BLaER1 treated with 17β-estradiol and CSF1 and Interleukin-3, amounts not matched to agents 10 nM and 100 nM (cell line): ENCODE measurements around the gene FTO.
"Not testable (repeated sequence)": the region's sequence is repeated elsewhere in the genome, so short reads cannot be mapped to it uniquely, and the experiment has no call there.

ENCODE experiments used
- H3K27ac ChIP-seq, 11 experiments: shearing (Covaris generic); formaldehyde crosslinking; 2 replicates each; pipeline ENCODE4 v1.8.1; 2022
- H3K27me3 ChIP-seq, 11 experiments: shearing (Covaris generic); formaldehyde crosslinking; 2 replicates each; pipeline ENCODE4 v1.8.1; 2022
- H3K36me3 ChIP-seq, 11 experiments: shearing (Covaris generic); formaldehyde crosslinking; 2 replicates each; pipeline ENCODE4 v1.8.1; 2022
- H3K4me1 ChIP-seq, 10 experiments: shearing (Covaris generic); formaldehyde crosslinking; 2 replicates each; pipeline ENCODE4 v1.8.1; 2022
- H3K4me2 ChIP-seq, 11 experiments: shearing (Covaris generic); formaldehyde crosslinking; 2 replicates each; pipeline ENCODE4 v1.8.1; 2022
- H3K4me3 ChIP-seq, 10 experiments: shearing (Covaris generic); formaldehyde crosslinking; 2 replicates each; pipeline ENCODE4 v1.8.1; 2022
- H3K9ac ChIP-seq, 11 experiments: shearing (Covaris generic); formaldehyde crosslinking; 2 replicates each; pipeline ENCODE4 v1.8.1; 2022
- H3K9me3 ChIP-seq, 11 experiments: shearing (Covaris generic); formaldehyde crosslinking; replicated peaks in 1 of 11; 2 replicates each; pipeline ENCODE4 v1.8.1; 2022
- H4K20me1 ChIP-seq, 11 experiments: shearing (Covaris generic); formaldehyde crosslinking; 2 replicates each; pipeline ENCODE4 v1.8.1; 2022
- Cebpa-rat ChIP-seq, 11 experiments: shearing (Covaris generic); IDR thresholded peaks; 2 replicates each; pipeline ENCODE4 v1.8.1; 2022

The FTO gene

DNA sequence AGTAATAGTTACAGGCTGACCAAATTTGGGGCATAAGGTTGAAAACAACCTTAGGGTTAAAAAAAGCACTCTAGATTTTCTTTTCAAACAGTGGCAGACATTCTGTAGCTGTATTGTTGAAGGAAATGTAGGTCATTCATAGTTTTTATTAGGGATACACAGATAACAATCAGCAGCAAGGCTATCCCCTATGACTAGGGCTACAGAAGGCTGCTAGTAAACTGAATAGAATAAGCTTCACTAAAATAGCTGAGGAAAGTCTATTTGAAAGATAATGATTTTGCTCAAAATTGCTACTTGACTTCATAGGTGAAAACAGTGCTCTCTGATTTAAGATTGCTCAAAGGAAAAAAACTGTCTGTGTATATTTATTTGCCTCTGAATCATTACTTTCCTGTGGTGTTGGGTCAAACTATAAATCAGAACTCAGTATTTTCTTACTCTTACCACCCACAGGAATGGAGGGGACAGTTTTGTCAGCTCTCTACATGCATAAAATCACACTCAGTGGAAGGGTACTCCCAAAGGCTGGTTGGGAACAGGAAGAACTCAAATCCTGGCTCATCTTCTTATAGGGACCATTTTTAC lies 25.1 kb upstream of the FTO start:
- Histone ChIP-seq H3K4me1 (peaks cover 0 to 3% (median 0%) of the 10 kb centered on the region in 10 experiments; a peak in 1 of 20 replicates), H3K4me3 (no peak overlapping the region)

DNA sequence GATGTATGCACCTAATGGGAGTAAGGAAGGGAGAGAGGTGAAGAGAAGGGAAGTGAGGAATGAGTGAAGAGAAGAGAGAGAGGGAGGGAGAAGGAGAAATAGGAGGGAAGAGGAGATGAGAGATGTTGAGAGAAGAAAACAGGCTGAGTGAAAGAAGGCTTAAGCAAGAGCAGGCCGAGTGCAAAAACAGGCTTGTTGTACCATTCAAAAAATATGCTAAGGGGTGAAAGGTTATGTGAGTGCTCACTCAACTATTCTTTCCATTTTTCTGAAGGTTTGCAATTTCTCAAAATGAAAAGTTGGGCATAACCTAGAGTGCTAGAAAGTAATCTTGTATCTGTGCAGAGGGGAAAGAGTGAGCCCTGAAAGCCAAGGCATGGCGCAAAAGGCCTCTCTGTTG lies 23.2 kb upstream of the FTO start:
- TF ChIP-seq Cebpa-rat (IDR thresholded peaks at IDR 0.05) = no peak
- peaks cover 10 to 59% (median 18%) of the 10 kb centered on the region in 11 experiments for H3K36me3 ChIP-seq
- no peak overlapping the region for H3K4me3 ChIP-seq
- peaks cover 6 to 10% (median 8%) of the 10 kb centered on the region in 11 experiments; a peak in 14 of 22 replicates for H3K9me3 ChIP-seq
- no peaks in the 10 kb centered on the region for H4K20me1 ChIP-seq
- H3K27ac ChIP-seq = no peak overlapping the region
- H3K9ac ChIP-seq = no peak overlapping the region
- no peaks in the 10 kb centered on the region for H3K27me3 ChIP-seq
- H3K4me2 ChIP-seq = no peak overlapping the region
- peaks cover 0 to 3% (median 0%) of the 10 kb centered on the region in 10 experiments; a peak in 1 of 20 replicates for H3K4me1 ChIP-seq

More for the DNA sequence above, 25.1 kb upstream of the FTO start:
- H3K27me3 ChIP-seq = no peaks in the 10 kb centered on the region
- no peaks in the 10 kb centered on the region for H3K9me3 ChIP-seq
- no peaks in the 10 kb centered on the region for H4K20me1 ChIP-seq
- H3K9ac ChIP-seq = no peak overlapping the region
- no peak for TF ChIP-seq Cebpa-rat (IDR thresholded peaks at IDR 0.05)
- H3K27ac ChIP-seq = no peak overlapping the region
- no peak overlapping the region for H3K4me2 ChIP-seq
- peaks cover 0 to 45% (median 6%) of the 10 kb centered on the region in 11 experiments; a peak in 11 of 22 replicates for H3K36me3 ChIP-seq

DNA sequence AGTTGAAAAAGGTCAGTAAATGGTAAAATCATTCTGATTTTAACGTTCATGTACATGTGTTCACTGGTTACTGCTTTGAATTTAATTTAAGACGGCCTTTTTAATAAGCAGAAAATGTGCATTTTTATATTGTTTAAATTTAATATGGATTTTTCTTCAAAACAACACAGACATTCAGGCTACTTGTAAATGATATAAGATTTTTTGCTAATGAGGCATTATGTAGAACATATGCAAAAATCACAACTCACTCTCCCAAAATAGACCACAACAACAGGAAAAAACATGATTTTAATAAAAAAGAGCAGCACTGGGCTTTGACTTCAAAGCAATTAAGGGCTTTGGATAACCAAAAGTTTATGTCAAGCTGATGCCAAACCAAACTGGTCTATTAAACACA lies 22.6 kb upstream of the FTO start:
- no peak for TF ChIP-seq Cebpa-rat (IDR thresholded peaks at IDR 0.05)
- H3K9me3 ChIP-seq = peaks cover 6 to 10% (median 8%) of the 10 kb centered on the region in 11 experiments; a peak in 14 of 22 replicates
- no peak overlapping the region for H3K27ac ChIP-seq
- no peaks in the 10 kb centered on the region for H3K27me3 ChIP-seq
- peaks cover 0 to 3% (median 0%) of the 10 kb centered on the region in 10 experiments; a peak in 1 of 20 replicates for H3K4me1 ChIP-seq
- no peak overlapping the region for H3K9ac ChIP-seq
- H3K4me3 ChIP-seq = no peak overlapping the region
- H3K4me2 ChIP-seq = no peak overlapping the region
- no peaks in the 10 kb centered on the region for H4K20me1 ChIP-seq
- peaks cover 15 to 65% (median 23%) of the 10 kb centered on the region in 11 experiments for H3K36me3 ChIP-seq

DNA sequence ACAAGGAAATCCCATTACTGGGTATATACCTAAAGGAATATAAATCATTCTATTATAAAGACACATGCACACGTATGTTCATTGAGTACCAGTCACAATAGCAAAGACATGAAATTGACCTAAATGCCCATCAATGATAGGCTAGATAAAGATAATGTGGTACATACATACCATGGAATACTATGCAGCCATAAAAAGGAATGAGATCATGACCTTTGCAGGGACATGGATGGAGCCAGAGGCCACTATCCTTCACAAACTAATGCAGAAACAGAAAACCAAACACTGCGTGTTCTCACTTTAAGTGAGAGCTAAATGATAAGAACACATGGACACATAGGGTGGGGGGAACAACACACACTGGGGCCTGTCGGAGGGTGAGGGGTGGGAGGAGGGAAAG lies 18.6 kb upstream of the FTO start:
- not testable (repeated sequence) for H3K9ac ChIP-seq, H4K20me1 ChIP-seq, H3K27ac ChIP-seq, H3K4me1 ChIP-seq, H3K4me2 ChIP-seq, H3K4me3 ChIP-seq, H3K27me3 ChIP-seq
- peaks cover 20 to 67% (median 33%) of the 10 kb centered on the region in 11 experiments for H3K36me3 ChIP-seq
- H3K9me3 ChIP-seq = peaks cover 6 to 10% (median 8%) of the 10 kb centered on the region in 11 experiments; a peak in 14 of 22 replicates

DNA sequence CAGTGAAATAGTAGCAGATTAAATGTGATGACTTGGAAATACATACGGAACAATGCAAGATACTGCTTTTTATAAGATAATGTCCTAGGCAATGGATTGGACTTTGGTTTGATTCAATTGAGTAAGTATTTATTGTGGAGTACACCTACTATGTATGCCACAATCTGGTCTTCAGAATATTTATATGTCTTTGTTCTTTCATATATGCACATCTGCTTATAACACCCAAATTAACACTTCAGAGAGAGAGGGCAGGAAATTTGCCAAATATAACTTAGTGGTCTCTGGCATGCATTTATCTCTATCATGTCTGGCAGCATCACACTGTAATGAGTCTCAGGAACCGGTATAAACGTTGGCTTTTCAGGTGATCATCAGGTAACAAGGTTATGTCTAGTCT lies 17.2 kb upstream of the FTO start:
- Histone ChIP-seq H3K4me1 (no peaks in the 10 kb centered on the region), H3K36me3 (peaks cover 23 to 69% (median 39%) of the 10 kb centered on the region in 11 experiments), H3K4me3 (no peak overlapping the region), H3K4me2 (no peak overlapping the region), H3K27me3 (no peaks in the 10 kb centered on the region), H3K9ac (no peak overlapping the region), H3K9me3 (peaks cover 6 to 10% (median 8%) of the 10 kb centered on the region in 11 experiments; a peak in 14 of 22 replicates), H4K20me1 (no peaks in the 10 kb centered on the region), H3K27ac (no peak overlapping the region)
- TF ChIP-seq Cebpa-rat (IDR thresholded peaks at IDR 0.05) = no peak

DNA sequence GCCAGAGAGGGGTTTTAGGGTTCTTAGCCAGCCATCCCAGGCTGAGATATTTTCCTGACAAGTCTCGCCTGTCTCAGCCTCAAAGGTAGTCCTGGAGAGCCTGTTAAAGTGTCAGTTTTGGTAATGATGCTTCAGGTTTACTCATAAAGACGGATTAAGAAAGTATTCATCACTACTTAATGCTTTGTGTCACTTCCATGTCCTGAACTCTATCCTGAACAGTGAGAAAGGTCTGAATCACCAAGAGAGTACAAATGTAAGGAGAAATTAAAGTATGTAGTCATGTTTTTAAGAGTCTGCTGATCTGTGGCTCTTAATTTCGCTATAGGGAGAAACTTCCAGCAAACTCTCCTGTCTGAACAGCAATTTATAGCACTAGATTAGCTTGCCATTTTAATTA lies 14.3 kb upstream of the FTO start:
- H3K27ac ChIP-seq = no peak overlapping the region
- H3K27me3 ChIP-seq = no peaks in the 10 kb centered on the region
- no peak overlapping the region for H3K4me2 ChIP-seq

DNA sequence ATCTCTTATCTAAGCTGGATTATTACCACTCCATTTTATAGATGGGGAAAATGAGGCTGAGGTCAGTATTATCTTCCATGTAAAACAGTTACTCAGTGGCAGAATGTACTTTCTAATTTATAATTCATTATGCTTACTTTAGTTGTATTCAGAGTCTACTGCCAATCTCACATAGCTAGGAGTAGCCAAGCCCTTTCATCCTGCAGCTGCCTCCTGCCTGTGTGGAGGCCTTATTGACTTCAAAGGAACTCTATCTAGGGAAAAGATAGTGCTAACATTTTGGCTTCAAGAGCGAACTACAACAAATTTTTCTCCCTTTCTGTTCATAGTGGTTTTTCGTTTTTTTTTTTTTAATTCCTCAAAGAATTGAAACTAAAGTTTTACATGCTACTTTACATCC lies 13.2 kb upstream of the FTO start:
- H3K36me3 ChIP-seq = peaks cover 8 to 73% (median 41%) of the 10 kb centered on the region in 11 experiments; a peak in 21 of 22 replicates
- no peaks in the 10 kb centered on the region for H3K4me1 ChIP-seq
- H3K9ac ChIP-seq = no peak overlapping the region
- no peak overlapping the region for H3K4me3 ChIP-seq
- H3K9me3 ChIP-seq = no peaks in the 10 kb centered on the region
- H3K27ac ChIP-seq = no peak overlapping the region
- no peaks in the 10 kb centered on the region for H3K27me3 ChIP-seq
- TF ChIP-seq Cebpa-rat (IDR thresholded peaks at IDR 0.05) = no peak
- no peaks in the 10 kb centered on the region for H4K20me1 ChIP-seq
- no peak overlapping the region for H3K4me2 ChIP-seq

More for the DNA sequence above, 14.3 kb upstream of the FTO start:
- Histone ChIP-seq H4K20me1 (no peaks in the 10 kb centered on the region), H3K9ac (no peak overlapping the region), H3K4me3 (no peak overlapping the region), H3K4me1 (no peaks in the 10 kb centered on the region), H3K9me3 (peaks cover 6 to 10% (median 8%) of the 10 kb centered on the region in 11 experiments; a peak in 14 of 22 replicates), H3K36me3 (peaks cover 20 to 75% (median 49%) of the 10 kb centered on the region in 11 experiments)
- no peak for TF ChIP-seq Cebpa-rat (IDR thresholded peaks at IDR 0.05)

DNA sequence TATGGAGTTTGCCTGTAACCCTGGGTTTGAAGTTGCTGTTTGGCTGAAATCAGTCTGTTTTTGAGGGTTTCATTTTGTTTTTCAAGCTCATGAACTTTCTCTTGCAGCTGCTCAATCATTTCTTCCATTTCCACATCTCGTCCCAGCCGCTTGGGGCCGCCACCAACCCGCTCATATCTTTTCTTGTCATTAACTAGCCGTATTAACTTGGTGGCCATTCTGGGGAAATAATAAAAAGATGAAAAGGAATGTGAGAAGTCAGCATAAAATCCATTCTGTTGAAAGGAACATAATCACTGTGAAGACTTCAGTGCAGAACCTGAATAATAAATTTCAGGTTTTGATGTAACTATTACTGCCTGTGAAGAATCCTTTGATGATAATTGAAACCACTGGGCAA lies 11.8 kb upstream of the FTO start:
- H3K27ac ChIP-seq = no peak overlapping the region
- H3K9me3 ChIP-seq = peaks cover 0 to 6% (median 5%) of the 10 kb centered on the region in 11 experiments; a peak in 18 of 22 replicates
- H3K4me1 ChIP-seq = no peaks in the 10 kb centered on the region
- no peaks in the 10 kb centered on the region for H3K27me3 ChIP-seq
- H3K9ac ChIP-seq = no peak overlapping the region
- H3K4me3 ChIP-seq = no peak overlapping the region
- H4K20me1 ChIP-seq = no peaks in the 10 kb centered on the region
- H3K36me3 ChIP-seq = peaks cover 2 to 70% (median 42%) of the 10 kb centered on the region in 11 experiments; a peak in 17 of 22 replicates
- no peak for TF ChIP-seq Cebpa-rat (IDR thresholded peaks at IDR 0.05)
- no peak overlapping the region for H3K4me2 ChIP-seq

DNA sequence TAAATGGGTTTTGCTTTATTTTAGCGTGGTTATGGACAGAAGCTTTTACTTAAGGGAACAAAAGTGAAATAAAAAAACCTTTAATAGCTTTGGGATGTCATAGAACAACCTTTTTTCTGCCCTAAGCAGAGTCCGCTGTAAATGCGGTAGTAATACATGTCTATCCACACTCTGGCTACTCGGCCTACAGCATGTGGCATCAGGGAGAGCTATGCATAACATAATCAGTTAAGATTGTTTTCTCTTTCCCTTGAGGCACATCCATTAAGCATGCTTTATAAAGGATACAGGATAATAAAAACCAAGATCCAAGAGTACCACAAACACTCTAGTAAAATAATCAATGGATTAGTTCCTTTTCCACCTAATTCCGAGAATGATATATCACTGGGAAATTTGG lies 10.6 kb upstream of the FTO start:
- Histone ChIP-seq H3K4me2 (no peak overlapping the region), H4K20me1 (no peaks in the 10 kb centered on the region), H3K4me1 (no peaks in the 10 kb centered on the region), H3K9me3 (peaks cover 0 to 18% (median 16%) of the 10 kb centered on the region in 11 experiments; a peak in 19 of 22 replicates), H3K4me3 (no peak overlapping the region), H3K36me3 (peaks cover 0 to 64% (median 44%) of the 10 kb centered on the region in 11 experiments; a peak in 17 of 22 replicates), H3K27me3 (no peaks in the 10 kb centered on the region), H3K9ac (no peak overlapping the region), H3K27ac (no peak overlapping the region)
- no peak for TF ChIP-seq Cebpa-rat (IDR thresholded peaks at IDR 0.05)

DNA sequence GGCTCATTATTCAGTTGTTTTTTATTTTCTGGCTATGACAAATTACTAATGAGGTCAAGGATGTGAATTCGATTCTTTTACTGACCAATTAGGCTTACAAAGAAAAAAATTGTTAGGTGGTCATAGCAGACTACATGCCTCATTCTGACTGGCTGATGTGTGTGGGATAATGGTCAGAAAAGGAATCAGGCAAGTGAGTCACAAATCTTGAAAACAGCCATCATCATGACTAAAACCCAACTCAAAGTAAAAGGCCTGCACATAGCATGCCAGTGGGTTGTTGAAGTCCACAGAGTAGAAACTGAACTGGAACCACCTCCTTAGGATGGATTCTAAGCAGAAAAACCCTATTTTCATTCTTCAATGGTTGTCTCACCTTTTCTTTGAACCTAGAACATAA lies 8.9 kb upstream of the FTO start:
- H3K9ac ChIP-seq = no peak overlapping the region
- peaks cover 0 to 71% (median 53%) of the 10 kb centered on the region in 11 experiments; a peak in 18 of 22 replicates for H3K36me3 ChIP-seq
- peaks cover 0 to 22% (median 19%) of the 10 kb centered on the region in 11 experiments; a peak in 19 of 22 replicates for H3K9me3 ChIP-seq
- H4K20me1 ChIP-seq = no peaks in the 10 kb centered on the region
- H3K27me3 ChIP-seq = no peaks in the 10 kb centered on the region
- no peak overlapping the region for H3K4me3 ChIP-seq
- no peak for TF ChIP-seq Cebpa-rat (IDR thresholded peaks at IDR 0.05)
- H3K27ac ChIP-seq = no peak overlapping the region
- H3K4me1 ChIP-seq = no peaks in the 10 kb centered on the region
- no peak overlapping the region for H3K4me2 ChIP-seq

DNA sequence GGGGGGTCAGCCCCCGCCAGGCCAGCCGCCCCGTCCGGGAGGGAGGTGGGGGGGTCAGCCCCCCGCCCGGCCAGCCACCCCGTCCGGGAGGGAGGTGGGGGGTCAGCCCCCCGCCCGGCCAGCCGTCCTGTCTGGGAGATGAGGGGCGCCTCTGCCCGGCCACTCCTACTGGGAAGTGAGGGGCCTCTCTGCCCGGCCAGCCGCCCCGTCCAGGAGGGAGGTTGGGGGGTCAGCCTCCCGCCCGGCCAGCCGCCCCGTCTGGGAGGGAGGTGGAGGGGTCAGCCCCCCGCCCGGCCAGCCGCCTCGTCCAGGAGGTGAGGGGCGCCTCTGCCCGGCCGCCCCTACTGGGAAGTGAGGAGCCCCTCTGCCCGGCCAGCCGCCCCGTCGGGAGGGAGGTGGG lies 5.7 kb upstream of the FTO start:
- not testable (repeated sequence) for H3K4me2 ChIP-seq, H3K9ac ChIP-seq, H3K27me3 ChIP-seq, H3K27ac ChIP-seq, H3K4me1 ChIP-seq, H4K20me1 ChIP-seq, H3K4me3 ChIP-seq
- H3K9me3 ChIP-seq = peaks cover 0 to 22% (median 19%) of the 10 kb centered on the region in 11 experiments; a peak in 19 of 22 replicates
- peaks cover 0 to 48% (median 35%) of the 10 kb centered on the region in 11 experiments; a peak in 17 of 22 replicates for H3K36me3 ChIP-seq
